ENCODE measurements around the gene ITGB6.

DNA sequence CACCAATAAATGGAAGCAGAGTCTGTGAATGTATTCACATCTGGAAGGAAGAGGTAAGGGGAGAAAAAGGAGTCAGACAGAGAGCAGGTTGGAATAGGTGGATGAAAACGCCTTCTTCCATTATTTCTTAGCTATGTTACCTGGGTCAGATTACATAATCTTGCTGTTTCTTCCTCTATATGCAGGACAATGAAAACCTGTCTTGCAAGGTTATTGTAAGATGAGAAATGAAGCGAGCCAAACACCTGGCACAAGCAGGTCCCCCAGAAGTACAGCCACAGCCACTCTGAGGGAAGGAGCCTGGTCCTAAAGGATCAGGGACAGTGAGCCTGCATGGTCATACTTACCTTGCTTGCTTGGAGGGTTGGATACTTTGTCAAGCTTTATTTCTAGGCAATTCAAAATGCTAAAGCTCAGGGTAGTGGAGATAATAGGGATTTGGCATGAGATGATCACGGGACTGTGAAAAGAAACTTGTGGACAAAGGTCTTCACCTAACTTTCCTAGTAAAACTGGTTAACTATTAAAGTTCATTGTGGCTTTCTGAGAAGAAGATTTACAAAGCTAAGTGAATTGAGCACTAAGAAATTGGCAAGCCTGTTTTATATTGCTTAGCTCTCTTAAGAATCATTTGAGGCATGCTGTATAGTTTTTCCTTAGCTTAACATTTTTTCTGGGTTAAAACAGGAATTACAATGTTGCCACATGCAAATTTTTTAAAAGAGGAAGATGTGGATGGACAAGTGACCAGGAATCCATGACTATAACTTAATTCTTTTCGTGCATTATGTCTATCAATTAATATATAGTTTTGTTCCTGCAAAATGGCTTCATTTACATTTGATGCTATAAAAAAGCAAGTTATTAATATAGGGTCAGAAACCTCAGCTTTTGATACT, 121.9 kb downstream of the ITGB6 start:
- TF ChIP-seq, protein P1, sequence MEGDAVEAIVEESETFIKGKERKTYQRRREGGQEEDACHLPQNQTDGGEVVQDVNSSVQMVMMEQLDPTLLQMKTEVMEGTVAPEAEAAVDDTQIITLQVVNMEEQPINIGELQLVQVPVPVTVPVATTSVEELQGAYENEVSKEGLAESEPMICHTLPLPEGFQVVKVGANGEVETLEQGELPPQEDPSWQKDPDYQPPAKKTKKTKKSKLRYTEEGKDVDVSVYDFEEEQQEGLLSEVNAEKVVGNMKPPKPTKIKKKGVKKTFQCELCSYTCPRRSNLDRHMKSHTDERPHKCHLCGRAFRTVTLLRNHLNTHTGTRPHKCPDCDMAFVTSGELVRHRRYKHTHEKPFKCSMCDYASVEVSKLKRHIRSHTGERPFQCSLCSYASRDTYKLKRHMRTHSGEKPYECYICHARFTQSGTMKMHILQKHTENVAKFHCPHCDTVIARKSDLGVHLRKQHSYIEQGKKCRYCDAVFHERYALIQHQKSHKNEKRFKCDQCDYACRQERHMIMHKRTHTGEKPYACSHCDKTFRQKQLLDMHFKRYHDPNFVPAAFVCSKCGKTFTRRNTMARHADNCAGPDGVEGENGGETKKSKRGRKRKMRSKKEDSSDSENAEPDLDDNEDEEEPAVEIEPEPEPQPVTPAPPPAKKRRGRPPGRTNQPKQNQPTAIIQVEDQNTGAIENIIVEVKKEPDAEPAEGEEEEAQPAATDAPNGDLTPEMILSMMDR (IDR thresholded peaks at IDR 0.05; ENCODE audit: poor library complexity): no peak
- TF ChIP-seq EZH2phosphoT487 (IDR thresholded peaks at IDR 0.05; ENCODE audit: low read depth, severe bottlenecking, unreplicated experiment) (no peak), EZH2 (IDR thresholded peaks at IDR 0.05; ENCODE audit: borderline replicate concordance) (no peak)
